Esophagus muscularis mucosa (tissue), 4 donors: ENCODE results near the gene PLCD3. TPM values are rescaled to one million over a fixed set of nuclear protein-coding genes. Genes with fewer than 3 reads are reported as not detected.
A peak's percentile ranks its signal among the peaks of the same experiment; 100 is the strongest.

Source experiments
- DNase-seq: peaks from one replicate; pipeline ENCODE4 v3.0.0-alpha.2; 2017; ENCODE audit errors: extremely low spot score
- H3K27ac ChIP-seq, 4 donors: fragments of 200-600 bp; sonication (generic); replicated peaks in 1 of 4; 1 replicate in 3 of 4; 2 replicates in 1 of 4; pipeline ENCODE4 v1.5.1; 2016 to 2019; ENCODE audit warnings: mild to moderate bottlenecking in 1 of 4
- H3K27me3 ChIP-seq, 4 donors: fragments of 200-600 bp; sonication (generic); one replicate each; pipeline versions ENCODE4 v1.5.1 to v1.6.0; 2016 to 2019
- H3K36me3 ChIP-seq, 4 donors: fragments of 200-600 bp; sonication (generic); one replicate each; pipeline ENCODE4 v1.5.1; 2016 to 2019
- H3K4me1 ChIP-seq, 4 donors: fragments of 200-600 bp; sonication (generic); one replicate each; pipeline ENCODE4 v1.5.1; 2016 to 2019
- H3K4me3 ChIP-seq, 4 donors: fragments of 200-600 bp; sonication (generic); 1 replicate in 2 of 4; 2 replicates in 2 of 4; pipeline ENCODE4 v1.5.1; 2016 to 2019; ENCODE audit warnings: mild to moderate bottlenecking in 4 of 4, moderate library complexity in 1 of 4
- H3K9me3 ChIP-seq, 4 donors: fragments of 200-600 bp; sonication (generic); 1 replicate in 3 of 4; 2 replicates in 1 of 4; pipeline ENCODE4 v1.5.1; 2016 to 2019
- CTCF ChIP-seq, 3 experiments: fragments of 200-600 bp in 2 of 3; fragments of 450-650 bp in 1 of 3; sonication (generic) in 2 of 3; IDR thresholded peaks; one replicate each; pipeline ENCODE4 v1.5.1; 2017 to 2019; ENCODE audit warnings: antibody characterized with exemption in 3 of 3, mild to moderate bottlenecking in 2 of 3, moderate library complexity in 1 of 3
- EP300 ChIP-seq: sonication (generic); formaldehyde crosslinking; IDR thresholded peaks from one replicate; pipeline ENCODE4 v1.6.1; 2017; ENCODE audit warnings: antibody characterized with exemption
- POLR2A ChIP-seq: fragments of 450-650 bp; IDR thresholded peaks from one replicate; pipeline ENCODE4 v1.6.1; 2017; ENCODE audit warnings: antibody characterized with exemption, moderate library complexity, mild to moderate bottlenecking, low read depth
- POLR2AphosphoS5 ChIP-seq, 2 donors: sonication (generic); formaldehyde crosslinking; IDR thresholded peaks; one replicate each; pipeline ENCODE4 v1.6.1; 2017; ENCODE audit warnings: antibody characterized with exemption in 2 of 2
- WGBS: methylation state at CpG from one replicate; pipeline ENCODE4 v1.1.5; 2018; 5-methylcytosine and 5-hydroxymethylcytosine counted together
- intact Hi-C: fragments of 100-400 bp; cut with DNase I; formaldehyde crosslinking; loops from one replicate; pipeline ENCODE4 v1.15.1; 2023
- total RNA-seq, 4 donors: library from RNA; depleted of rRNA; stranded (reverse); fragments of >200 nt; gene quantifications; one replicate each; pipeline versions ENCODE4 v1.1.0 to v1.2.1, GENCODE V29; 2016

PLCD3 gene
- total RNA-seq, 4 donors from 2014 or later: 49.4 to 154 (median 106) TPM

- Histone ChIP-seq H3K9me3 (no peaks in the 10 kb centered on the region), H3K4me3 (peak overlapping the region; percentile 48 to 63 (median 52)), H3K27me3 (no peaks in the 10 kb centered on the region), H3K27ac (peak overlapping the region; percentile 88 to 97 (median 90)), H3K36me3 (peaks cover 0 to 12% (median 10%) of the 10 kb centered on the region in 4 donors), H3K4me1 (peaks cover 25 to 57% (median 54%) of the 10 kb centered on the region in 4 donors)
- WGBS: 57% methylated on average over 5 of the region's 5 CpGs
- no peak for TF ChIP-seq EP300
- TF ChIP-seq CTCF (IDR thresholded peaks at IDR 0.05): no peak
- TF ChIP-seq POLR2AphosphoS5 (IDR thresholded peaks at IDR 0.05): no peak
- TF ChIP-seq POLR2A: no peak
- intact Hi-C loops: no loop called here
- DNase-seq: no peak
Measured at GRCh38 chr17:45172232-45172540, 39.9 kb upstream of the PLCD3 start.

GRCh38 chr17:45171338-45172231 lies 39.3 kb upstream of the PLCD3 start:
- no peaks in the 10 kb centered on the region for H3K27me3 ChIP-seq
- no peaks in the 10 kb centered on the region for H3K9me3 ChIP-seq
- peaks cover 25 to 56% (median 51%) of the 10 kb centered on the region in 4 donors for H3K4me1 ChIP-seq
- no peak for DNase-seq
- whole genome bisulfite sequencing: 30% methylated on average over 10 of the region's 20 CpGs
- H3K4me3 ChIP-seq: peak overlapping the region; percentile 48 to 63 (median 52)
- peak overlapping the region; percentile 88 to 97 (median 90) for H3K27ac ChIP-seq
- intact Hi-C loops: no loop called here
- H3K36me3 ChIP-seq: peaks cover 0 to 12% (median 10%) of the 10 kb centered on the region in 4 donors
- no peak for TF ChIP-seq CTCF (IDR thresholded peaks at IDR 0.05)
- TF ChIP-seq EP300: no peak
- TF ChIP-seq POLR2A: no peak
- no peak for TF ChIP-seq POLR2AphosphoS5 (IDR thresholded peaks at IDR 0.05)

- no peaks in the 10 kb centered on the region for H3K9me3 ChIP-seq
- 6% methylated on average over 2 of the region's 5 CpGs for WGBS
- peak; percentile 94 for DNase-seq
- no peaks in the 10 kb centered on the region for H3K27me3 ChIP-seq
- peak overlapping the region; percentile 88 to 97 (median 90) for H3K27ac ChIP-seq
- intact Hi-C loops: no loop called here
- peaks cover 0 to 12% (median 10%) of the 10 kb centered on the region in 4 donors for H3K36me3 ChIP-seq
- H3K4me1 ChIP-seq: peaks cover 25 to 49% (median 44%) of the 10 kb centered on the region in 4 donors
- no peak for TF ChIP-seq POLR2A
- TF ChIP-seq POLR2AphosphoS5 (IDR thresholded peaks at IDR 0.05): peak; percentile 71 to 83
- no peak for TF ChIP-seq CTCF (IDR thresholded peaks at IDR 0.05)
- TF ChIP-seq EP300: no peak
- peak overlapping the region; percentile 48 to 63 (median 52) for H3K4me3 ChIP-seq
Measured at GRCh38 chr17:45170931-45171337, 38.6 kb upstream of the PLCD3 start.

- H3K36me3 ChIP-seq: peaks cover 0 to 12% (median 10%) of the 10 kb centered on the region in 4 donors
- no peak for DNase-seq
- H3K4me1 ChIP-seq: peaks cover 25 to 44% (median 40%) of the 10 kb centered on the region in 4 donors
- H3K4me3 ChIP-seq: peak overlapping the region in 3 of 4 donors; percentile 49 to 63 (median 54)
- H3K27ac ChIP-seq: peak overlapping the region; percentile 88 to 97 (median 90)
- 72% methylated on average over 11 of the region's 12 CpGs for WGBS
- no peaks in the 10 kb centered on the region for H3K9me3 ChIP-seq
- no peaks in the 10 kb centered on the region for H3K27me3 ChIP-seq
- intact Hi-C loops: no loop called here
- TF ChIP-seq POLR2AphosphoS5 (IDR thresholded peaks at IDR 0.05): no peak
Measured at GRCh38 chr17:45170280-45170930, 38.1 kb upstream of the PLCD3 start.
